HEK293T (cell line): ENCODE results near the gene IRS2.

Source experiments
- CTBP1 ChIP-seq: fragments of 450-650 bp; IDR thresholded peaks from 2 replicates; pipeline ENCODE4 v1.6.1; 2016; ENCODE audit warnings: borderline replicate concordance
- FOXA1 ChIP-seq: fragments of 450-650 bp; IDR thresholded peaks from 2 replicates; pipeline ENCODE4 v1.6.1; 2016; ENCODE audit warnings: mild to moderate bottlenecking
- FOXM1 ChIP-seq: fragments of 450-650 bp; IDR thresholded peaks from 2 replicates; pipeline ENCODE4 v1.6.1; 2017; ENCODE audit warnings: mild to moderate bottlenecking, borderline replicate concordance
- LEF1 ChIP-seq: fragments of 450-650 bp; IDR thresholded peaks from 2 replicates; pipeline ENCODE4 v1.6.1; 2017; ENCODE audit warnings: mild to moderate bottlenecking, borderline replicate concordance
- SP1 ChIP-seq: fragments of 450-650 bp; IDR thresholded peaks from 2 replicates; pipeline ENCODE4 v1.6.1; 2017

DNA sequence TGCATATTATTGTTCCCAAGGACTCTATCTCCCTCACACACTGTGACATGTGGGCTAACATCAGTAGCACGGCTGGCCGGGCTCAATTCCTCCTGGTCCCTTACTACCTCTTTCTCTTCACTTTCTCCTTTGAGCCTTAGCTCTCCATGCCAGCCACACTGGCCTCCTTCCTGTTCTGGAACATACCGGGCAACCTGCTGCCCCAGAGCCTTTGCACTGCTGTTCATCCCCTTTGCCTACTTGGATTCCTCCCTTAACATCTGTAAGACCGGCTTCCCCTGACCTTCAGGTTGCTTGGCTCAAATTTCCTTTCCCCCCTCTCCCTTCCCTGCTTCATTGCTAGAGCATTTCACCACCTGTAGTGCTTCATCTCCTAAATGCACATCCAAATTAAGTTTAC is 17.1 kb downstream of the IRS2 start:
- TF ChIP-seq FOXA1 (no peak), CTBP1 (no peak), SP1 (no peak), FOXM1 (no peak), LEF1 (no peak)
